Natural killer cell (primary cell): Measurements from ENCODE around the gene VGF. TPM values are rescaled to one million over a fixed set of nuclear protein-coding genes. Genes with fewer than 3 reads are reported as not detected.

ENCODE experiments used
- ATAC-seq, 3 donors: fragments of 150-1000 bp in 2 of 3; fragments of 200-7000 bp in 1 of 3; cut with Tn5 transposase; 1 replicate in 1 of 3; 2 replicates in 2 of 3; pipeline ENCODE4 v1.10.0; 2021; ENCODE audit warnings: mild to moderate bottlenecking in 2 of 3, moderate library complexity in 2 of 3
- DNase-seq, 2 donors: peaks; one replicate each; pipeline versions ENCODE4 v3.0.0 to v3.0.0-alpha.2; 2013 to 2021; ENCODE audit warnings: mixed read lengths in 1 of 2
- H3K27ac ChIP-seq: one replicate; pipeline ENCODE4 v1.5.1; 2013; ENCODE audit warnings: mild to moderate bottlenecking, low read length
- H3K27me3 ChIP-seq: one replicate; pipeline ENCODE4 v1.6.1; 2013; ENCODE audit warnings: low read length; ENCODE audit not compliant: control insufficient read depth, insufficient read depth
- H3K36me3 ChIP-seq: one replicate; pipeline ENCODE4 v1.6.1; 2013; ENCODE audit warnings: low read length; ENCODE audit not compliant: control insufficient read depth, insufficient read depth
- H3K4me1 ChIP-seq: one replicate; pipeline ENCODE4 v1.6.1; 2013; ENCODE audit warnings: low read length; ENCODE audit not compliant: control insufficient read depth, insufficient read depth
- H3K4me3 ChIP-seq: one replicate; pipeline ENCODE4 v1.5.1; 2013; ENCODE audit warnings: low read length
- H3K9me3 ChIP-seq: one replicate; pipeline ENCODE4 v1.6.1; 2013; ENCODE audit warnings: low read length; ENCODE audit not compliant: control insufficient read depth, insufficient read depth
- H3K27ac Mint-ChIP-seq, 2 donors: one replicate each; pipeline ENCODE4 v1.8.0; 2022; ENCODE audit warnings: mild to moderate bottlenecking in 2 of 2, mixed read lengths in 2 of 2, moderate library complexity in 1 of 2
- H3K27me3 Mint-ChIP-seq, 2 donors: one replicate each; pipeline ENCODE4 v1.8.0; 2022; ENCODE audit warnings: low read depth in 2 of 2, mixed read lengths in 2 of 2
- H3K36me3 Mint-ChIP-seq: one replicate; pipeline ENCODE4 v1.8.0; 2022; ENCODE audit warnings: mixed read lengths
- H3K4me1 Mint-ChIP-seq, 2 donors: one replicate each; pipeline ENCODE4 v1.8.0; 2022; ENCODE audit warnings: mixed read lengths in 2 of 2
- H3K4me3 Mint-ChIP-seq: one replicate; pipeline ENCODE4 v1.8.0; 2022; ENCODE audit warnings: mild to moderate bottlenecking, moderate library complexity, mixed read lengths
- H3K9me3 Mint-ChIP-seq, 2 donors: one replicate each; pipeline ENCODE4 v1.8.0; 2022; ENCODE audit warnings: mixed read lengths in 2 of 2
- CTCF ChIP-seq: fragments of 200-600 bp; IDR thresholded peaks from one replicate; pipeline ENCODE4 v1.8.0; 2022; ENCODE audit warnings: antibody characterized with exemption
- WGBS: methylation state at CpG from one replicate; pipeline ENCODE4 v1.1.7; 2013; ENCODE audit warnings: missing lambda C conversion rate; ENCODE audit not compliant: insufficient coverage; 5-methylcytosine and 5-hydroxymethylcytosine counted together
- intact Hi-C: fragments of 100-400 bp; cut with micrococcal nuclease; formaldehyde crosslinking; loops from one replicate; pipeline ENCODE4 v1.14.2; 2022
- total RNA-seq, 4 donors: library from RNA; stranded (reverse); fragments of 120-200 nt in 1 of 4; gene quantifications; one replicate each; pipeline versions ENCODE4 v1.2.3 to v1.2.4, GENCODE V29; 2013 to 2022

VGF gene
- total RNA-seq, 3 donors from 2014 or later (not counting 1 experiment from before 2014, with no cell fraction given), result not detected

- no peak overlapping the region for H3K4me3 ChIP-seq
- H3K27me3 ChIP-seq, result peaks cover 2% of the 10 kb centered on the region
- Mint-ChIP-seq H3K27me3 (peaks cover 9 to 22% of the 10 kb centered on the region in 2 donors), H3K4me1 (peaks cover 6% of the 10 kb centered on the region in 2 donors), H3K9me3 (no peaks in the 10 kb centered on the region), H3K4me3 (no peak overlapping the region), H3K27ac (no peak overlapping the region), H3K36me3 (no peaks in the 10 kb centered on the region)
- no peak overlapping the region for H3K27ac ChIP-seq
- ATAC-seq, result no peak
- intact Hi-C loops, result no loop called here
- no peaks in the 10 kb centered on the region for H3K36me3 ChIP-seq
- no peaks in the 10 kb centered on the region for H3K9me3 ChIP-seq
- no peaks in the 10 kb centered on the region for H3K4me1 ChIP-seq
- no peak for DNase-seq
- TF ChIP-seq CTCF, result no peak
- WGBS, result 78% methylated on average over 3 of the region's 4 CpGs
Measured at GRCh38 chr7:101186844-101187428, 21.6 kb upstream of the VGF start.

GRCh38 chr7:101186194-101186593 is 20.8 kb upstream of the VGF start:
- Histone ChIP-seq H3K4me3 (no peak overlapping the region), H3K9me3 (no peaks in the 10 kb centered on the region), H3K27ac (no peak overlapping the region), H3K4me1 (no peaks in the 10 kb centered on the region), H3K27me3 (peaks cover 4% of the 10 kb centered on the region), H3K36me3 (no peaks in the 10 kb centered on the region)
- Mint-ChIP-seq H3K4me1 (peaks cover 6% of the 10 kb centered on the region in 2 donors), H3K27me3 (peaks cover 11 to 24% of the 10 kb centered on the region in 2 donors), H3K9me3 (no peaks in the 10 kb centered on the region), H3K27ac (no peak overlapping the region), H3K4me3 (no peak overlapping the region), H3K36me3 (no peaks in the 10 kb centered on the region)
- WGBS, result 78% methylated on average over 6 of the region's 6 CpGs
- intact Hi-C loops, result no loop called here
- DNase-seq (no peak), ATAC-seq (no peak)
- no peak for TF ChIP-seq CTCF

GRCh38 chr7:101185258-101185839 is 20.0 kb upstream of the VGF start:
- H3K9me3 ChIP-seq, result no peaks in the 10 kb centered on the region
- no peak overlapping the region for H3K4me3 Mint-ChIP-seq
- TF ChIP-seq CTCF, result no peak
- no peaks in the 10 kb centered on the region for H3K9me3 Mint-ChIP-seq
- H3K27ac ChIP-seq, result no peak overlapping the region
- peaks cover 17 to 30% of the 10 kb centered on the region in 2 donors for H3K27me3 Mint-ChIP-seq
- peaks cover 8% of the 10 kb centered on the region for H3K27me3 ChIP-seq
- H3K4me1 Mint-ChIP-seq, result peaks cover 6 to 10% of the 10 kb centered on the region in 2 donors
- intact Hi-C loops, result no loop called here
- H3K27ac Mint-ChIP-seq, result no peak overlapping the region
- no peaks in the 10 kb centered on the region for H3K36me3 Mint-ChIP-seq
- DNase-seq, result no peak
- no peaks in the 10 kb centered on the region for H3K4me1 ChIP-seq
- H3K4me3 ChIP-seq, result no peak overlapping the region
- no peak for ATAC-seq
- no peaks in the 10 kb centered on the region for H3K36me3 ChIP-seq
- 72% methylated on average over 5 of the region's 5 CpGs for WGBS
